Neural cell (in vitro differentiated cells): Measurements from ENCODE around the gene MTA1. TPM values are rescaled to one million over a fixed set of nuclear protein-coding genes. Genes with fewer than 3 reads are reported as not detected.

Experiments used
- H2AFZ ChIP-seq: fragments of 200-600, 300-800 bp; sonication (generic), shearing (Covaris generic); 2 replicates; pipeline ENCODE4 v1.6.0; 2014; ENCODE audit warnings: low read depth, mild to moderate bottlenecking, antibody characterized with exemption, low read length, moderate library complexity
- H3F3A ChIP-seq: fragments of 200-600 bp; shearing (Covaris generic); 2 replicates; pipeline ENCODE4 v1.6.1; 2016; ENCODE audit warnings: mild to moderate bottlenecking, moderate library complexity, mixed read lengths, antibody characterized with exemption, low read length; ENCODE audit not compliant: insufficient read depth, poor library complexity, severe bottlenecking
- H3K27ac ChIP-seq: fragments of 200-600, 300-800 bp; sonication (generic), shearing (Covaris generic); 2 replicates; pipeline ENCODE4 v1.5.1; 2014; ENCODE audit warnings: mild to moderate bottlenecking, low read length, moderate library complexity
- H3K27me3 ChIP-seq: fragments of 300-800, 200-600 bp; sonication (generic), shearing (Covaris generic); 2 replicates; pipeline ENCODE4 v1.6.0; 2014; ENCODE audit warnings: mild to moderate bottlenecking, low read depth, low read length, moderate library complexity; ENCODE audit not compliant: insufficient read depth
- H3K36me3 ChIP-seq: fragments of 300-800, 200-600 bp; sonication (generic), shearing (Covaris generic); 2 replicates; pipeline ENCODE4 v1.5.1; 2014; ENCODE audit warnings: mild to moderate bottlenecking, antibody characterized with exemption, low read length, moderate library complexity; ENCODE audit not compliant: insufficient read depth
- H3K4me2 ChIP-seq: fragments of 300-800, 200-600 bp; sonication (generic), shearing (Covaris generic); 2 replicates; pipeline ENCODE4 v1.6.0; 2014; ENCODE audit warnings: mild to moderate bottlenecking, low read length
- H3K4me3 ChIP-seq: fragments of 300-800, 200-600 bp; sonication (generic), shearing (Covaris generic); 2 replicates; pipeline ENCODE4 v1.5.1; 2014; ENCODE audit warnings: mild to moderate bottlenecking, low read length, moderate library complexity
- H3K79me2 ChIP-seq: fragments of 200-600 bp; shearing (Covaris generic); replicated peaks from 2 replicates; pipeline ENCODE4 v1.6.0; 2014; ENCODE audit warnings: mild to moderate bottlenecking, low read length, moderate library complexity; ENCODE audit not compliant: insufficient read depth
- H3K9ac ChIP-seq: fragments of 300-800, 200-600 bp; sonication (generic), shearing (Covaris generic); 2 replicates; pipeline ENCODE4 v1.6.1; 2016; ENCODE audit warnings: mild to moderate bottlenecking, low read length, mixed read lengths
- H3K9me2 ChIP-seq: fragments of 200-600 bp; shearing (Covaris generic); 2 replicates; pipeline ENCODE4 v1.6.1; 2016; ENCODE audit warnings: mild to moderate bottlenecking, low read length, mixed read lengths; ENCODE audit not compliant: insufficient read depth
- H3K9me3 ChIP-seq: fragments of 200-600, 300-800 bp; sonication (generic), shearing (Covaris generic); 2 replicates; pipeline ENCODE4 v1.6.1; 2016; ENCODE audit warnings: mild to moderate bottlenecking, mixed run types, low read length, moderate library complexity, mixed read lengths
- H4K20me1 ChIP-seq: fragments of 200-600 bp; shearing (Covaris generic); 2 replicates; pipeline ENCODE4 v1.6.1; 2016; ENCODE audit warnings: mild to moderate bottlenecking, mixed run types; ENCODE audit not compliant: insufficient read depth
- EP300 ChIP-seq: fragments of 450-650 bp; conservative IDR thresholded peaks from 2 replicates; pipeline ENCODE4 v1.6.1; 2014; ENCODE audit warnings: antibody characterized with exemption, mild to moderate bottlenecking, moderate library complexity; ENCODE audit not compliant: poor library complexity, severe bottlenecking
- EZH2 ChIP-seq: fragments of 200-600, 300-800 bp; shearing (Covaris generic), sonication (generic); IDR thresholded peaks from 2 replicates; pipeline ENCODE4 v1.6.1; 2014; ENCODE audit warnings: antibody characterized with exemption, low read length, borderline replicate concordance, mild to moderate bottlenecking; ENCODE audit not compliant: insufficient read depth, poor library complexity, severe bottlenecking
- MXI1 ChIP-seq: fragments of 450-650 bp; conservative IDR thresholded peaks from 2 replicates; pipeline ENCODE4 v1.6.1; 2014; ENCODE audit warnings: antibody characterized with exemption, mild to moderate bottlenecking; ENCODE audit not compliant: poor library complexity, severe bottlenecking
- POLR2AphosphoS5 ChIP-seq: IDR thresholded peaks from 2 replicates; pipeline ENCODE4 v1.6.1; 2012
- RAD21 ChIP-seq: fragments of 450-650 bp; conservative IDR thresholded peaks from 2 replicates; pipeline ENCODE4 v1.6.1; 2014; ENCODE audit warnings: antibody characterized with exemption, mild to moderate bottlenecking, moderate library complexity
- REST ChIP-seq: IDR thresholded peaks from 2 replicates; pipeline ENCODE4 v1.6.1; 2012; ENCODE audit warnings: borderline replicate concordance
- SMC3 ChIP-seq: fragments of 450-650 bp; conservative IDR thresholded peaks from 2 replicates; pipeline ENCODE4 v1.6.1; 2014; ENCODE audit warnings: antibody characterized with exemption, mild to moderate bottlenecking, moderate library complexity; ENCODE audit not compliant: poor library complexity
- TAF1 ChIP-seq: IDR thresholded peaks from 2 replicates; pipeline ENCODE4 v1.6.1; 2012; ENCODE audit warnings: low read depth
- polyA plus RNA-seq: library from polyadenylated mRNA; depleted of rRNA; stranded (reverse); fragments of >200 nt; gene quantifications from 2 replicates; pipeline ENCODE4 v1.2.3, GENCODE V29; 2014

Gene MTA1
- polyA plus RNA-seq, 1 donor from 2014 or later = 94.0 TPM

GRCh38 chr14:105478398-105479251 is 59.0 kb downstream of the MTA1 start:
- Histone ChIP-seq H3K27ac (no peak overlapping the region), H2AFZ (no peak overlapping the region), H3K9me3 (no peaks in the 10 kb centered on the region), H3K9ac (peak overlapping the region; percentile 5), H3K9me2 (no peaks in the 10 kb centered on the region), H3K4me2 (no peak overlapping the region), H4K20me1 (no peaks in the 10 kb centered on the region), H3F3A (no peaks in the 10 kb centered on the region), H3K4me3 (peak overlapping the region; percentile 45), H3K27me3 (no peaks in the 10 kb centered on the region), H3K36me3 (no peaks in the 10 kb centered on the region), H3K79me2 (peaks cover 28% of the 10 kb centered on the region)
- TF ChIP-seq REST (no peak), EP300 (no peak), EZH2 (no peak), TAF1 (no peak), RAD21 (no peak), POLR2AphosphoS5 (no peak), SMC3 (no peak), MXI1 (no peak)

GRCh38 chr14:105479431-105480158 is 60.0 kb downstream of the MTA1 start:
- no peaks in the 10 kb centered on the region for H4K20me1 ChIP-seq
- TF ChIP-seq POLR2AphosphoS5 = peak; percentile 2
- no peak for TF ChIP-seq EP300
- H3K9ac ChIP-seq = peak overlapping the region; percentile 29
- no peak overlapping the region for H3K27ac ChIP-seq
- no peak overlapping the region for H3K4me3 ChIP-seq
- no peak overlapping the region for H2AFZ ChIP-seq
- H3K9me3 ChIP-seq = no peaks in the 10 kb centered on the region
- H3K9me2 ChIP-seq = no peaks in the 10 kb centered on the region
- H3K79me2 ChIP-seq = peaks cover 28% of the 10 kb centered on the region
- H3K36me3 ChIP-seq = no peaks in the 10 kb centered on the region
- H3F3A ChIP-seq = no peaks in the 10 kb centered on the region
- H3K4me2 ChIP-seq = no peak overlapping the region
- H3K27me3 ChIP-seq = no peaks in the 10 kb centered on the region
